ENCODE data around the gene TUBA4B. TPM values are rescaled to one million over a fixed set of nuclear protein-coding genes. Genes with fewer than 3 reads are reported as not detected.

Gene TUBA4B
- total RNA-seq, 1 experiment from 2014 or later, result not detected

GRCh38 chr2:219314804-219315468 lies 61.9 kb downstream of the TUBA4B start:
- DNase-seq (ENCODE audit: low read depth), result peak; percentile 13

Other genes starting within 250 kb of the TUBA4B start
- gene CFAP65, start 211.7 kb upstream of the TUBA4B start, total RNA-seq (2014; rRNA removed), result under 0.01 TPM in 1 of 2 replicates, not detected in the other
- not detected in 2 replicates for gene IHH, start 192.3 kb upstream of the TUBA4B start, total RNA-seq (2014; rRNA removed)
- 18.0 and 22.2 TPM in 2 replicates for gene NHEJ1, start 92.4 kb upstream of the TUBA4B start, total RNA-seq (2014; rRNA removed)
- 0.06 TPM in 1 of 2 replicates, not detected in the other for gene SLC23A3, start 83.2 kb upstream of the TUBA4B start, total RNA-seq (2014; rRNA removed)
- 21.3 and 22.8 TPM in 2 replicates for gene CNPPD1, start 76.3 kb upstream of the TUBA4B start, total RNA-seq (2014; rRNA removed)
- 70.3 and 88.3 TPM in 2 replicates for gene RETREG2, start 75.0 kb upstream of the TUBA4B start, total RNA-seq (2014; rRNA removed)
- 34.0 and 39.9 TPM in 2 replicates for gene ZFAND2B, start 46.5 kb upstream of the TUBA4B start, total RNA-seq (2014; rRNA removed)
- gene ABCB6, start 34.3 kb upstream of the TUBA4B start, total RNA-seq (2014; rRNA removed), result 22.7 and 23.5 TPM in 2 replicates
- gene ATG9A, start 23.6 kb upstream of the TUBA4B start, total RNA-seq (2014; rRNA removed), result 41.6 and 57.0 TPM in 2 replicates
- 26.3 and 30.1 TPM in 2 replicates for gene ANKZF1, start 23.4 kb upstream of the TUBA4B start, total RNA-seq (2014; rRNA removed)
- gene GLB1L, start 7.8 kb upstream of the TUBA4B start, total RNA-seq (2014; rRNA removed), result 7.4 and 12.3 TPM in 2 replicates
- gene STK16, start 7.8 kb upstream of the TUBA4B start, total RNA-seq (2014; rRNA removed), result 22.3 and 27.1 TPM in 2 replicates
- 211 and 235 TPM in 2 replicates for gene TUBA4A, start 675 bp downstream of the TUBA4B start, total RNA-seq (2014; rRNA removed)
- 21.5 and 28.3 TPM in 2 replicates for gene DNAJB2, start 26.1 kb downstream of the TUBA4B start, total RNA-seq (2014; rRNA removed)
- gene PTPRN, start 56.2 kb downstream of the TUBA4B start, total RNA-seq (2014; rRNA removed), result 1.5 and 2.8 TPM in 2 replicates
- not detected in 2 replicates for gene RESP18, start 79.5 kb downstream of the TUBA4B start, total RNA-seq (2014; rRNA removed)
- 55.0 and 63.7 TPM in 2 replicates for gene DNPEP, start 134.7 kb downstream of the TUBA4B start, total RNA-seq (2014; rRNA removed)
- 863 and 1,551 TPM in 2 replicates for gene DES, start 165.1 kb downstream of the TUBA4B start, total RNA-seq (2014; rRNA removed)
- 36.2 and 41.5 TPM in 2 replicates for gene SPEG, start 181.6 kb downstream of the TUBA4B start, total RNA-seq (2014; rRNA removed)
- gene GMPPA, start 245.6 kb downstream of the TUBA4B start, total RNA-seq (2014; rRNA removed), result 64.4 and 65.7 TPM in 2 replicates